Brain microvascular endothelial cell (primary cell): ENCODE data around the gene CSNK1G2.

Experiments
- DNase-seq: peaks from one replicate; pipeline ENCODE4 v3.0.0-alpha.2; 2020
- H3K27ac ChIP-seq: fragments of 250-450 bp; sonication (Bioruptor Pico); 2 replicates; pipeline ENCODE4 v1.5.1; 2020; ENCODE audit warnings: mild to moderate bottlenecking, moderate library complexity
- H3K27me3 ChIP-seq: fragments of 250-450 bp; sonication (Bioruptor Pico); replicated peaks from 2 replicates; pipeline ENCODE4 v1.5.1; 2020; ENCODE audit warnings: mild to moderate bottlenecking
- H3K36me3 ChIP-seq: fragments of 250-450 bp; sonication (Bioruptor Pico); replicated peaks from 2 replicates; pipeline ENCODE4 v1.5.1; 2020; ENCODE audit warnings: mild to moderate bottlenecking
- H3K4me3 ChIP-seq: 2 replicates; pipeline ENCODE4 v1.5.1; 2011; ENCODE audit warnings: low read depth, mild to moderate bottlenecking, control low read depth, low read length, moderate library complexity
- in situ Hi-C: cut with HindIII; loops from 2 replicates; pipeline ENCODE4 v1.10.0; 2017; ENCODE audit warnings: low sequenced_read_pairs, low pct_ligation_motif_present
- TF ChIP-seq, protein P1 (sequence below): IDR thresholded peaks from 2 replicates; pipeline ENCODE4 v1.5.1; 2011; ENCODE audit warnings: low read depth, mild to moderate bottlenecking, moderate library complexity, low read length, control low read depth, inconsistent platforms; ENCODE audit errors: missing control alignments

The CSNK1G2 gene

DNA sequence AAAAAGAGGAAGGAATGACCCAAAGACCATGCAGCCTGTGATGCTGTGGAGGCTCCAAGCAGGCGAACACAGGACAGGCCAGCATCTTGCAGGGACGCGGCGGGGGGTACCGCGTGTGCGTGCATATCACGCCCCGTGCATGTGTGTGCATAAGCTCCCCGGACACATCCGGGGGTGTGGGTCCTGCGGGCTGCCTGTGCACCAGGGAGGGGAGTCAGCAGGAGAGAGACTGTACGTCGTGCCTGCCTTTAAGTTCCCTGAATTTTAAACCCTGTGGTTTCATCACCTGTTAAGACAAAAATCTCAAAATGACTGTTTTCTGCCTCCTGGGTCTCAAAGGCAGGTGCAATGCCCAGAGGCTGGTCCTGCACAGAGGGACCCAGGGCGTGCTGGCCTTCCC lies 19.1 kb upstream of the CSNK1G2 start:
- Histone ChIP-seq H3K36me3 (peaks cover 56% of the 10 kb centered on the region), H3K27me3 (no peaks in the 10 kb centered on the region), H3K27ac (no peak overlapping the region), H3K4me3 (no peak overlapping the region)
- no peak for DNase-seq
- TF ChIP-seq, protein P1, sequence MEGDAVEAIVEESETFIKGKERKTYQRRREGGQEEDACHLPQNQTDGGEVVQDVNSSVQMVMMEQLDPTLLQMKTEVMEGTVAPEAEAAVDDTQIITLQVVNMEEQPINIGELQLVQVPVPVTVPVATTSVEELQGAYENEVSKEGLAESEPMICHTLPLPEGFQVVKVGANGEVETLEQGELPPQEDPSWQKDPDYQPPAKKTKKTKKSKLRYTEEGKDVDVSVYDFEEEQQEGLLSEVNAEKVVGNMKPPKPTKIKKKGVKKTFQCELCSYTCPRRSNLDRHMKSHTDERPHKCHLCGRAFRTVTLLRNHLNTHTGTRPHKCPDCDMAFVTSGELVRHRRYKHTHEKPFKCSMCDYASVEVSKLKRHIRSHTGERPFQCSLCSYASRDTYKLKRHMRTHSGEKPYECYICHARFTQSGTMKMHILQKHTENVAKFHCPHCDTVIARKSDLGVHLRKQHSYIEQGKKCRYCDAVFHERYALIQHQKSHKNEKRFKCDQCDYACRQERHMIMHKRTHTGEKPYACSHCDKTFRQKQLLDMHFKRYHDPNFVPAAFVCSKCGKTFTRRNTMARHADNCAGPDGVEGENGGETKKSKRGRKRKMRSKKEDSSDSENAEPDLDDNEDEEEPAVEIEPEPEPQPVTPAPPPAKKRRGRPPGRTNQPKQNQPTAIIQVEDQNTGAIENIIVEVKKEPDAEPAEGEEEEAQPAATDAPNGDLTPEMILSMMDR, result no peak
- in situ Hi-C loops, result no loop called here

DNA sequence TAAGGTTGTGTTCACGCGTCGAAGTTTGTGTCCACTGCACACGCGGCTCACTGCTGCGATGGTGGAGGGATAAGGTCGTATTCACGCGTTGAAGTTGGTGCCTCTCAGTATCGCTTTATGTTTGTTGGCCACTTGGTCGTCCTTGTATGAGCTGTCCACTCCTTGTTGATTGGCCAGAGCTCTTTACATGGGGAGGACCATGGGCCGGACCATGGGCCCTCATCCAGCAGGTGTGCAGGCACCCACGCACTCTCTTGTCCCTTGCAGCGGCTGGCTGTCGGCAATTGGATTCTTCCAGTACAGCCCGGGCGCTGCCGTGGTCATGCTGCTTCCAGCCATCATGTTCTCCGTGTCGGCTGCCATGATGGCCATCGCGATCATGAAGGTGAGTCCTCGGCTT lies 18.2 kb upstream of the CSNK1G2 start:
- no peak overlapping the region for H3K27ac ChIP-seq
- in situ Hi-C loops, result no loop called here
- DNase-seq, result no peak

DNA sequence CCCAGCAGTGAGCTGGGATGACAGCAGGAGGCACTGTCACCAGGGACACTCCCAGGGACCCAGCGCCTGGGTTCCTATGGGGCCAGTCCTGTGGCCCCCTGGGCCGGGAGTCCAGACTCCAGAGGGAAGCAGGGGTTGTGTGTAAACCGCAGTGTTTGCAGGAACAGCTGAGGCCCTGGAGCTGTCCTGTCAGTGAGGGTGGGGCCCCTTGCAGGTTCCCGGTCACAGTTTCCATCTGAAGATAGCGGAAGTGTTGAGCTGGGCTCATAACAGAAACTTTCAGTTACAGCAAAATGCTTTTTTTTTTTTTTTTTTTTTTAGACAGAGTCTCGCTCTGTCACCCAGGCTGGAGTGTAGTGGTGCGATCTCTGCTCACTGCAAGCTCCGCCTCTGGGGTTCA lies 17.7 kb upstream of the CSNK1G2 start:
- Histone ChIP-seq H3K27ac (no peak overlapping the region), H3K36me3 (peaks cover 48% of the 10 kb centered on the region), H3K4me3 (no peak overlapping the region), H3K27me3 (no peaks in the 10 kb centered on the region)
- no peak for DNase-seq
- TF ChIP-seq, protein P1, result no peak
- in situ Hi-C loops, result no loop called here

More for the DNA sequence above, 18.2 kb upstream of the CSNK1G2 start:
- no peak overlapping the region for H3K4me3 ChIP-seq
- peaks cover 54% of the 10 kb centered on the region for H3K36me3 ChIP-seq
- H3K27me3 ChIP-seq, result no peaks in the 10 kb centered on the region
- TF ChIP-seq, protein P1, result no peak

DNA sequence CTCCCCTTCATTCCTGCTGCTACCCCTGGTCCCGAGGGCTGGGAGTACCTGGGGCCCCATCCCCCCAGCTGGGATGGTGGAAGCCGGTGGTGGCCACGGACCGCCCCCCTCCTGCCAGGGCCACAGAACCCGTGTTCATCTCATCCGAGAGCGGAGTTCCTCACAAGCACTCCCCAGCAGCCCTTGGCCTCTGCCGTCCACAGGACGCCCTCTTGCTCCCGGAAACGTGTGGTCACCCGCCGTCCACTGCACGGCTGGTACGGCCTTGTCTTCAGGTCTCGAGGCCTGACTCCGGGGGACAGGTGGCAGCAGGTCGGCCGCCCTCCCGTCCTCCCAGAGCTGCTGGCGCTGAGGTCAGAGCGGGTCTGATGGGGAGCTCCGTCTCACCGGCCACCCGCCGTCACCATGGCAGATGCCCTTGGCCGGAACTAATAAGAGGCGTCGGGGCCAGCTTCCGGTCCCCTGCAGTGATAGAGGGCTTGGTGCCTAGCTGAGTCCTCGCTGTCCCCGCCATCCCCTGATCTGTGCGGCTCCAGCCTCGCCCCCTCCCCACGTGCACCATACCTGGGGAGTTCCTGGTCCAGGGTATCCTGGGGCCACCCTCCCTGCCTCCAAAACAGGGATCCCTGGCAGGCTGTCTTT lies 16.5 kb upstream of the CSNK1G2 start:
- DNase-seq, result no peak
- Histone ChIP-seq H3K27me3 (no peaks in the 10 kb centered on the region), H3K4me3 (no peak overlapping the region), H3K36me3 (peaks cover 42% of the 10 kb centered on the region), H3K27ac (no peak overlapping the region)
- in situ Hi-C loops, result no loop called here
- TF ChIP-seq, protein P1, result no peak

DNA sequence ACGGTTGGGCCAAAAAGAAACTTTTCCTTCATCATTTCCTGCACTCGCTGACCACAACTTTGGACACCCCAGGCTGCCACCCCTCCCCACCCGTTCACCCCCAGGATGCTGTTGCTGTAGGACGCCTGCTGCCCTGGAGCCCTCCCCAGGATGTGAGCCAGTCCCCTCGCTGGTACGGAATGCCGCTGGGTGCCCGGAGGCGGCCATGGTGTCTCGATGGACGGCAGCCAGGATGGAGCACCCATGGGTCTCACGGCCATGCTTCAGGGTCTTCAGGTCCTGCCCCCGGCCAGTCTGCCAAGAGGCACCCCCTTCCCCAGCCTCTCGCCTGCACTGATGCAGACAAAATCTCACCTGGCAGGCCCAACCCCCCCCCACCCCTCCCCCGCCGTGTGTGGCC lies 15.4 kb upstream of the CSNK1G2 start:
- in situ Hi-C loops, result no loop called here
- Histone ChIP-seq H3K36me3 (peaks cover 33% of the 10 kb centered on the region), H3K27ac (no peak overlapping the region), H3K27me3 (no peaks in the 10 kb centered on the region), H3K4me3 (no peak overlapping the region)
- DNase-seq, result no peak
- TF ChIP-seq, protein P1, result no peak
